HG02678 (cell line): ENCODE data around the gene SLC22A13.
"Not testable (repeated sequence)": the region's sequence is repeated elsewhere in the genome, so short reads cannot be mapped to it uniquely, and the experiment has no call there.

Source experiments
- ATAC-seq: cut with Tn5 transposase; IDR thresholded peaks from one replicate; pipeline ENCODE4 v1.9.1; 2021; ENCODE audit warnings: mild to moderate bottlenecking, moderate library complexity; ENCODE audit not compliant: unreplicated experiment

Gene SLC22A13

GRCh38 chr3:38260474-38260873 lies 5.1 kb upstream of the SLC22A13 start:
- ATAC-seq: no peak

DNA sequence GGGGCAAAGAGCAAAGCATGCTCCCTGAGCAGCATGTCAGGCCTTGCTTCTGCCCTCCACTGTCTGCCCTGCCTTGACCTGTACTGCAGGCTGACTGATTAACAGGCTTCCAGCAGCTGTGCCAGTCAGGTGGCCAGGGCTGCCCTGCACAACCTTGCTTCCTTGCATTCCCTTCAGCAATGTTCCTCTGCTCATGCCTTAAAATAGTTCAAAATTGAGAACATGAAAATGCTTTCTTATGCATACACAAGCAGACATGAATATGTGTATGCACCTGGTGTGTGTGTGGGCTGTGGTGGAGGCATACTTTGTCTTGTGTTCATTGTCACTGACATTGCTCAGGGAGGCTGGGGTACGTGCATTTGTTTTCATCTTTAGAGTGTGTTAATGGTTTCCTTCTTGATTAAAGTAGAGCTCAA lies 1.2 kb upstream of the SLC22A13 start:
- no peak for ATAC-seq

- ATAC-seq: no peak
Observed at GRCh38 chr3:38264779-38265178, 833 bp upstream of the SLC22A13 start.

GRCh38 chr3:38266810-38267209 lies 1.2 kb downstream of the SLC22A13 start:
- no peak for ATAC-seq

GRCh38 chr3:38267662-38268061 lies 2.0 kb downstream of the SLC22A13 start:
- ATAC-seq: no peak

DNA sequence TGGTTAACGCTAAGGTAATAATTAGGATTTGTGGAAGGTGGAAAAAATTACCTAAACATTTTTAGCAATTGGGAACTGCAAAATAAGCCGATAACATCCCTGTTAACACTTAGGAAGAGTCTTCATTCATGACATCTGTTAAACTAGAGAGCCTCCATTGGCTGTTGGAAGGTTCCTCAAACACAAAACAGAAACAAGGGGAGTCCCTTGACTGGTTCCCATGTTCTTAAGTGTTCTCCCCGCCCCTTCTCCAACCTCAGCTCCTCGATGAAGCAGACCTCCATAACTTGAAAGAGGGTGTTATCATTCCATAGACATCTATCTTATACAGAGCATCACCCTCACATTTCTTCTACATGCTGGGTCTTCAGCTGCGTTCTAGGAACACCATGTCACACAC lies 2.5 kb downstream of the SLC22A13 start:
- no peak for ATAC-seq

- no peak for ATAC-seq
Observed at GRCh38 chr3:38268522-38268921, 2.9 kb downstream of the SLC22A13 start.

DNA sequence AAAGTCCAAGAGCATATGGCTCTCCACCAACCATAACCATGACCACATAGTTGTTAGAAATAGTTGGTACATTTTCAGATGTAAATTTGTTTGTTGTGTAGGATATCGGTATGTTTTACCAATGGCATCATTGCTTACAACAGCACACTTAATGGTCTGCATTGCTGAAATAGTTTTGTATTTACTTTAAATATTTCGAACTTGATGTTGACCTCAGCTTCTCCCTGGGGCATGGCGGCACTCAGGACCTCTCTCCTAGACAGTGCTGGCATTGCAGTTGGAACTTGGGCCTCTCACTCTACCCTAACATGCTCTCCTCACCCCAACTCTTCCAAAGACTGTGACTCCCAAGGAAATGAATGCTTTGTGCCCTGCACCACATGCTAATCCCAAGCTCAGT lies 5.0 kb downstream of the SLC22A13 start:
- no peak for ATAC-seq

- no peak for ATAC-seq
Observed at GRCh38 chr3:38271553-38271952, 5.9 kb downstream of the SLC22A13 start.

DNA sequence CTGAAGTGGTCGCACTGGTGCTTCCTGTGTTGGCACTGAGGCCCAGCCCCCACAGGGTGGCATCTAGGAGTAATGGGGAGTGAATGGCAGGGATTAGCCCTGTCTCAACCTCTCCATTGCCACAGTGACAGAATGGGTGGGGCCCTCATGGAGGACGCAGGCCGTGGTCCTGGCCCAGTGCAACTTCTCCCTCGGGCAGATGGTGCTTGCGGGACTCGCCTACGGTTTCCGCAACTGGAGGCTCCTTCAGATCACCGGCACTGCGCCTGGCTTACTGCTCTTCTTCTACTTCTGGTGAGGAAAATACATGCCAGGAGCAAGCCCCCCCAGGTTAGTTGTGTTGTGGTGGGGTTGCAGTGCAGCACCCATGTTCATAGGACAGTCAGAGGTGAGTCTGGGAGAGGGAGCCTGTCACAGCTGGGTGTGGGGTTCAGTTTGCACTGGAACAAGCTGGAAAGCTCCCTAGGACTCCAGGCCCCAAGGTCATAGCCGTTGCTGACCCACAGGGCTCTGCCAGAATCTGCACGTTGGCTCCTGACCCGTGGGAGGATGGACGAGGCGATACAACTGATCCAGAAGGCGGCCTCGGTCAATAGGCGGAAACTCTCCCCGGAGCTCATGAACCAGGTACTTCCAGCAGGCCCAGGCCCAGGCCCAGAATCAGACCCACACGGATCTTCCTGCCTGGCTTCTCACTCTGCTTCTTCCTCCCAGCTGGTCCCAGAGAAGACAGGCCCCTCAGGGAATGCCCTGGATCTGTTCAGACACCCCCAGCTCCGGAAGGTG lies 9.4 kb downstream of the SLC22A13 start:
- ATAC-seq: no peak

- no peak for ATAC-seq
Observed at GRCh38 chr3:38275658-38276057, 10.0 kb downstream of the SLC22A13 start.

DNA sequence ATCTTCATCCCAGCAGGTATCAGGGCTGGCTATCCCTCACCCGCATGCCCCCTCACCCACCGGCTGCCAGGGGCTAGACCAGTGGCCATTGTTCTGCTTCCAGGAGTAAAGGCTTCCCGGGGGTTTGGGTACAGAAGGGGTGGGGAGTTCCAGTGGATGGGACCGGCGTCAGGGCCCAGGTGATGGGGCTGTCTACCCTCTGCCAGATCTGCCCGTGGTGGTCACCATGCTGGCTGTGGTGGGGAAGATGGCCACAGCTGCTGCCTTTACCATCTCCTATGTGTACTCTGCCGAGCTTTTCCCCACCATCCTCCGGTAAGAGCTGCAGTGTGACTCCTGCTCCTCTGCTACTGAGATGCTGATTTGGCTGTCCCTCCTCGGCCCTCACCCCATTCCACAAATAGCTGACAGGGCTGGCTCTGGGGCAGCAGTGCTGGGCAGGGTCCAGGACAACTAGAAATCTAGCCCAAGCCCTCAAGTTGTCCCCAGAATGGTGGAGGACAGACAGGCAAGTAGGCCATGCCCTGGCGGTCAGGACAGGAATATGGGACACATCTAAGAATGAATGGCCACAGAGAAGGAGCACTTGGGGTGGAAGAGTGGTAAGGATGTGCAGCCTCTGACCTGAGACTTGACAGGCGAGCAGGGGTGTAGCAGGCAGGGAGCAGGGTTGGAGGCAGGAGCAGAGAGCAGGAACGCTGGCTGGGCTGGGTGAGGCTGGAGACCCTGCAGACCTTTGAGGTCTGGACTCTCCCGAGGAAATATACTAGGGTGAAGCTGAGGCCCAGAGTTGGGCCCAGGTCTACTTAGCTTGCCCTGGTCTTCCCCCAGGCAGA lies 10.7 kb downstream of the SLC22A13 start:
- no peak for ATAC-seq

- ATAC-seq: no peak
Observed at GRCh38 chr3:38276917-38277630, 11.5 kb downstream of the SLC22A13 start.

- ATAC-seq: no peak
Observed at GRCh38 chr3:38278841-38279240, 13.2 kb downstream of the SLC22A13 start.

DNA sequence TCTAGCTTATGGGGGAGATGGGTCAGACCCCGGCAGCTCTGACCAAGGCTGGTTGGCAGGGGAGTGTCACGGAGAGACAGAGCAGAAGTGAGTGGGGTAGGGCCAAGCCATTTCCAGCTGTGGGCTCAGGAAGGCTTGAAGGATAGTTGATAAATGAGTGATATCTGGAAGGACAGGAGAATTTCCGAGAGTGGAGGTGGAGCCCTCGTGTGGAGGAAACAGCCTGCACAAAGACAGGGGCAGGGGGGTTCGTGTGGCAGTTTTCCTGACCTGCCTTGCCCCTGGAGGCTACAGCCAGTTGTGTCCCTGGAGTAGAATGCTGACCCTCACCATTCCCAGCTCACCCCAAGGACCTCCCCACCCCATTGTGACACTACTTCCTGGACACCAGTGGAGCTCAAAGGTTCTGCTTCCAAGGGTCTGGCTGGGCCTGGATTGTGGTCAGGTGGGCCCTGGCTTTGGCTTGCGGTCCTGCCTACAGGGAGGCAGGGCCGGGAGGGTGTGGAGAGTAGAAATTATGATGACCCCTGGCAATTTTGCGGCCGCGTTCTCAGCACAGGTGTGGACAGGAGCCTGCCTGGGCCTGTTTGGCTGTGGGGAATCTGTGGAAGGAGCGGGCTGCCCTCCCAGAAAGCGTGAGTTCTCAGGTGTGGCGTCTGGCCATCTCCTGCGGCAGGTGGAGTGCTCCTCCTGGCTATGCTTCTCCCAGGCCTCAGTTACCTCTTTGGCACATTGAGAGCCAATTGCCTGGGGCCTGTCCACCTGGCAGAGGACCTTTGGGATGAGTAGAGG lies 16.5 kb downstream of the SLC22A13 start, which contains the start of gene SLC22A14:
Gene SLC22A14, plus strand, starts transcription at position 400 of the 792 bp plus-strand sequence. CDS start 23,733 bp downstream, outside the sequence.
- no peak for ATAC-seq

- ATAC-seq: no peak
Observed at GRCh38 chr3:38283810-38284755, 18.5 kb downstream of the SLC22A13 start.

DNA sequence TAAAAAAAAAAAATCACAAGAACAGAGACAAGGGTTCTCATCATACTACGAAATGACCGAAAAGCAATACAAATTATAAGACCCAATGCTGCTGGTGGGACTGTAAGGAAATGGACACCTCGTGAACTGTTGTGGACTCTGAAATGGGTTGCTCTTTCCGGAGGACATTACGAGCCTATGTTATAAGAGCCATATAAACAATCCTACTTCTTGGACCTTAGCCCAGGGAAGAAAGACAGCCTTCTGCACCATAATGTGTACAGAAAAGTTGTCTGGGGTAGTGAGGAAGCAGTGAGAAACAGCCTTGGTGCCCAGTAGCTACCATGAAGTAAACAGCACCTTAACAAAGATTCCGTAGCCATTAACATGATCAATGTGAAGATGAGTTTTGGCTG lies 19.1 kb downstream of the SLC22A13 start:
- no peak for ATAC-seq

- ATAC-seq: not testable (repeated sequence)
Observed at GRCh38 chr3:38289286-38290217, 23.9 kb downstream of the SLC22A13 start.
